Common myeloid progenitor, CD34-positive (primary cell): Measurements from ENCODE around the gene NFYC.
"Not testable (repeated sequence)": the region's sequence is repeated elsewhere in the genome, so short reads cannot be mapped to it uniquely, and the experiment has no call there.

ENCODE experiments used
- CTCF ChIA-PET: fragments of 350-600 bp; sonication (Branson Sonifier 250); formaldehyde crosslinking; loops from one replicate; lab custom pipeline; 2021; ENCODE audit warnings: antibody characterized with exemption; lab: Charles Lee
- POLR2A ChIA-PET: fragments of 350-600 bp; sonication (Branson Sonifier 250); formaldehyde crosslinking; loops from one replicate; lab custom pipeline; 2021; ENCODE audit warnings: antibody characterized with exemption; lab: Charles Lee
- DNase-seq, 3 donors: peaks; one replicate each; pipeline versions ENCODE4 v3.0.0 to v3.0.0-alpha.2; 2013
- H3K27ac ChIP-seq, 2 experiments: 1 replicate in 1 of 2; 2 replicates in 1 of 2; pipeline ENCODE4 v1.7.0; 2013; ENCODE audit warnings: inconsistent platforms in 2 of 2, low read length in 2 of 2, mild to moderate bottlenecking in 2 of 2, low read depth in 1 of 2, moderate library complexity in 1 of 2; ENCODE audit not compliant: severe bottlenecking in 2 of 2, insufficient read depth in 1 of 2, poor library complexity in 1 of 2
- H3K27me3 ChIP-seq, 5 experiments: replicated peaks in 2 of 5; 1 replicate in 3 of 5; 2 replicates in 2 of 5; pipeline versions ENCODE4 v1.6.1 to v1.7.0; 2013; ENCODE audit warnings: low read length in 4 of 5, mild to moderate bottlenecking in 2 of 5, moderate library complexity in 2 of 5, inconsistent platforms in 1 of 5; ENCODE audit not compliant: insufficient read depth in 5 of 5, control insufficient read depth in 4 of 5
- H3K36me3 ChIP-seq, 4 experiments: 1 replicate in 2 of 4; 2 replicates in 2 of 4; pipeline versions ENCODE4 v1.6.1 to v1.7.0; 2013; ENCODE audit warnings: low read length in 3 of 4, control low read depth in 1 of 4, mild to moderate bottlenecking in 1 of 4; ENCODE audit not compliant: control insufficient read depth in 4 of 4, insufficient read depth in 4 of 4
- H3K4me1 ChIP-seq, 4 experiments: 1 replicate in 3 of 4; 2 replicates in 1 of 4; pipeline versions ENCODE4 v1.6.1 to v1.7.1; 2013; ENCODE audit warnings: low read length in 3 of 4, mild to moderate bottlenecking in 3 of 4, control low read depth in 1 of 4, inconsistent platforms in 1 of 4, moderate library complexity in 1 of 4; ENCODE audit not compliant: control insufficient read depth in 4 of 4, insufficient read depth in 4 of 4; ENCODE audit errors: control extremely low read depth in 1 of 4
- H3K4me3 ChIP-seq, 7 experiments: 1 replicate in 4 of 7; 2 replicates in 3 of 7; pipeline versions ENCODE4 v1.5.1 to v1.7.0; 2013; ENCODE audit warnings: mild to moderate bottlenecking in 7 of 7, low read length in 6 of 7, moderate library complexity in 6 of 7, inconsistent platforms in 2 of 7, low read depth in 2 of 7, control low read depth in 1 of 7; ENCODE audit not compliant: insufficient read depth in 4 of 7, control insufficient read depth in 1 of 7; ENCODE audit errors: extremely low read depth in 1 of 7
- H3K9me3 ChIP-seq, 5 experiments: 1 replicate in 4 of 5; 2 replicates in 1 of 5; pipeline versions ENCODE4 v1.6.1 to v1.7.1; 2013; ENCODE audit warnings: low read length in 4 of 5, mild to moderate bottlenecking in 2 of 5, inconsistent platforms in 1 of 5, low read depth in 1 of 5, moderate library complexity in 1 of 5; ENCODE audit not compliant: control insufficient read depth in 4 of 5, insufficient read depth in 2 of 5; ENCODE audit errors: control extremely low read depth in 1 of 5
- WGBS: methylation state at CpG from one replicate; pipeline ENCODE4 v1.1.5; 2013; ENCODE audit not compliant: insufficient coverage; 5-methylcytosine and 5-hydroxymethylcytosine counted together

NFYC gene

GRCh38 chr1:40723196-40723955 lies 31.9 kb downstream of the NFYC start:
- Histone ChIP-seq H3K9me3 (no peaks in the 10 kb centered on the region), H3K27ac (no peak overlapping the region), H3K36me3 (peaks cover 2 to 6% (median 2%) of the 10 kb centered on the region in 4 experiments), H3K4me3 (no peak overlapping the region), H3K4me1 (no peaks in the 10 kb centered on the region), H3K27me3 (no peaks in the 10 kb centered on the region)
- CTCF ChIA-PET = interaction anchor here (0.6 to 5.0 kb wide), 8 partner anchors 10 to 191 kb away, joined by 3 to 34 read pairs (median 4); partner anchors contain the start of gene NFYC
- 96% methylated on average over 4 of the region's 8 CpGs for WGBS
- POLR2A ChIA-PET = interaction anchor here (0.6 to 1.0 kb wide), 2 partner anchors 10 to 21 kb away, joined by 3 to 5 read pairs; no protein-coding TSS in a partner anchor
- DNase-seq = no peak

GRCh38 chr1:40727662-40728061 lies 36.2 kb downstream of the NFYC start:
- POLR2A ChIA-PET, H3K9me3 ChIP-seq, H3K27me3 ChIP-seq, H3K4me1 ChIP-seq, H3K4me3 ChIP-seq, DNase-seq, H3K27ac ChIP-seq: not testable (repeated sequence)
- 99% methylated on average over 8 of the region's 9 CpGs for WGBS
- peaks cover 2 to 13% (median 2%) of the 10 kb centered on the region in 4 experiments for H3K36me3 ChIP-seq
- CTCF ChIA-PET = interaction anchor here (1.5 kb wide), 1 partner anchor 53 kb away, joined by 3 read pairs; no protein-coding TSS in a partner anchor

GRCh38 chr1:40729316-40729862 lies 37.9 kb downstream of the NFYC start:
- H3K27ac ChIP-seq, H3K27me3 ChIP-seq, H3K4me3 ChIP-seq, H3K36me3 ChIP-seq, H3K4me1 ChIP-seq, DNase-seq, H3K9me3 ChIP-seq: not testable (repeated sequence)
- ChIA-PET CTCF (interaction anchor here (0.6 to 1.5 kb wide), 7 partner anchors 12 to 901 kb away, joined by 3 to 5 read pairs (median 3); no protein-coding TSS in a partner anchor), POLR2A (interaction anchor here (0.8 kb wide), 1 partner anchor 10 kb away, joined by 3 read pairs; no protein-coding TSS in a partner anchor)
- 100% methylated on average over 1 of the region's 5 CpGs for WGBS

- ChIA-PET CTCF (interaction anchor here (0.7 to 3.5 kb wide), 7 partner anchors 10 to 903 kb away, joined by 3 to 15 read pairs (median 3); no protein-coding TSS in a partner anchor), POLR2A (interaction anchor here (1.2 kb wide), 1 partner anchor 42 kb away, joined by 3 read pairs; the partner anchor contains the start of gene NFYC)
- no peak overlapping the region for H3K4me3 ChIP-seq
- no peak overlapping the region for H3K27ac ChIP-seq
- no peaks in the 10 kb centered on the region for H3K27me3 ChIP-seq
- no peaks in the 10 kb centered on the region for H3K9me3 ChIP-seq
- DNase-seq = no peak
- H3K36me3 ChIP-seq = peaks cover 0 to 9% (median 3%) of the 10 kb centered on the region in 4 experiments
- H3K4me1 ChIP-seq = no peaks in the 10 kb centered on the region
- 89% methylated on average over 1 of the region's 2 CpGs for WGBS
Measured at GRCh38 chr1:40732756-40733301, 41.3 kb downstream of the NFYC start.

- WGBS = 80% methylated on average over 2 of the region's 8 CpGs
- H3K36me3 ChIP-seq = peaks cover 8 to 27% (median 16%) of the 10 kb centered on the region in 4 experiments
- H3K9me3 ChIP-seq = no peaks in the 10 kb centered on the region
- no peak overlapping the region for H3K4me3 ChIP-seq
- ChIA-PET POLR2A (no interaction called here), CTCF (interaction anchor here (1.0 to 3.5 kb wide), 3 partner anchors 12 to 19 kb away, joined by 3 to 15 read pairs (median 3); no protein-coding TSS in a partner anchor)
- H3K27ac ChIP-seq = no peak overlapping the region
- no peaks in the 10 kb centered on the region for H3K27me3 ChIP-seq
- DNase-seq = peak in 2 of 3 donors; percentile 19 to 52
- no peaks in the 10 kb centered on the region for H3K4me1 ChIP-seq
Measured at GRCh38 chr1:40734882-40735628, 43.6 kb downstream of the NFYC start.

GRCh38 chr1:40736085-40736531 lies 44.6 kb downstream of the NFYC start:
- CTCF ChIA-PET = interaction anchor here (1.2 kb wide), 1 partner anchor 14 kb away, joined by 3 read pairs; no protein-coding TSS in a partner anchor
- Histone ChIP-seq H3K9me3 (no peaks in the 10 kb centered on the region), H3K4me3 (no peak overlapping the region), H3K27ac (no peak overlapping the region), H3K4me1 (no peaks in the 10 kb centered on the region), H3K36me3 (peaks cover 8 to 28% (median 18%) of the 10 kb centered on the region in 4 experiments), H3K27me3 (no peaks in the 10 kb centered on the region)
- DNase-seq = no peak
- POLR2A ChIA-PET = no interaction called here
